ENCODE results near the gene LCE3D. TPM values are rescaled to one million over a fixed set of nuclear protein-coding genes. Genes with fewer than 3 reads are reported as not detected.

Gene LCE3D
- polyA plus RNA-seq, 1 donor from 2014 or later, result not detected

DNA sequence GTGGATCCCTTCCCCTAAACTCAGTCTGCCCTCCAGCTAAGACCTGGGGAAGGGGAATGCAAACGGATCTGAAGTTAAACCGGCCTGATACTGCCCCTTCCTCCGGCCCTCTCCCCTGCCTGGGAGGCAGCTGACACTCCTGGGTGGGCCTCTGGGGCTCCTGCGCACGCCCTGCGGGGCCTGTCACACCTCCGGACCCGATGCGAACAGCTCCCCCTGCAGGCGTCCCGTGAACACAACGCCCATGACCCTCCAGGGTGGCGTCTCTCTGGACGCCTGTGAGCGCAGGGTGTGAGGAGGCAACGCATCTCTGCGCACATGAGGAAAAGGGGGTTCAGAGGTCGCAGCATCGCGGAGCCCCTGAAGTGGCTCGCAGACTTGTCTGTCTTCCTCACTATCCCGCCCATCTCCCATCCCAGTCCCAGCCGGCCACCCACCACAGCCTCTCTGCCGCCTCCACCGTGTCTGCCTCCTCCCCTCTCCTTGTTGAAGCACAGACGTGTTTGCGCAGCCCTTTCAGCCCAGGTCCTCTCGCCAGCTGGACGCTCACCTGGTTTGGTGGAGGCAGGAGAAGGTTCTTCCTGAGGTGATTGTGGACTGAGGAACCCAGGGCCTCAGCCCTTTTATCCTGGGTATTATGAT is 43.0 kb upstream of the LCE3D start:
- Histone ChIP-seq H3K9me3 (ENCODE audit: low read length) (peaks cover 19% of the 10 kb centered on the region), H3K4me2 (ENCODE audit: low read length) (no peak overlapping the region), H3K27ac (ENCODE audit: low read length) (no peak overlapping the region), H3F3A (ENCODE audit: insufficient read depth, low read length, poor library complexity, severe bottlenecking) (no peaks in the 10 kb centered on the region), H4K20me1 (ENCODE audit: insufficient read depth) (no peaks in the 10 kb centered on the region), H2AFZ (ENCODE audit: low read depth, low read length) (no peak overlapping the region), H3K9me2 (ENCODE audit: insufficient read depth, low read length) (no peaks in the 10 kb centered on the region), H3K36me3 (ENCODE audit: insufficient read depth, low read length) (no peaks in the 10 kb centered on the region), H3K79me2 (replicated peaks; ENCODE audit: insufficient read depth, low read length) (no peaks in the 10 kb centered on the region), H3K4me3 (ENCODE audit: low read length) (no peak overlapping the region), H3K27me3 (ENCODE audit: insufficient read depth, low read depth, low read length) (no peaks in the 10 kb centered on the region), H3K9ac (ENCODE audit: low read length) (no peak overlapping the region)
- TF ChIP-seq POLR2AphosphoS5 (IDR thresholded peaks at IDR 0.05) (no peak), SMC3 (conservative IDR thresholded peaks at IDR 0.05; ENCODE audit: poor library complexity) (no peak), RAD21 (conservative IDR thresholded peaks at IDR 0.05) (no peak), EP300 (conservative IDR thresholded peaks at IDR 0.05; ENCODE audit: poor library complexity, severe bottlenecking) (no peak), MXI1 (conservative IDR thresholded peaks at IDR 0.05; ENCODE audit: poor library complexity, severe bottlenecking) (no peak), TAF1 (IDR thresholded peaks at IDR 0.05; ENCODE audit: low read depth) (no peak)
- TF ChIP-seq, protein P1, sequence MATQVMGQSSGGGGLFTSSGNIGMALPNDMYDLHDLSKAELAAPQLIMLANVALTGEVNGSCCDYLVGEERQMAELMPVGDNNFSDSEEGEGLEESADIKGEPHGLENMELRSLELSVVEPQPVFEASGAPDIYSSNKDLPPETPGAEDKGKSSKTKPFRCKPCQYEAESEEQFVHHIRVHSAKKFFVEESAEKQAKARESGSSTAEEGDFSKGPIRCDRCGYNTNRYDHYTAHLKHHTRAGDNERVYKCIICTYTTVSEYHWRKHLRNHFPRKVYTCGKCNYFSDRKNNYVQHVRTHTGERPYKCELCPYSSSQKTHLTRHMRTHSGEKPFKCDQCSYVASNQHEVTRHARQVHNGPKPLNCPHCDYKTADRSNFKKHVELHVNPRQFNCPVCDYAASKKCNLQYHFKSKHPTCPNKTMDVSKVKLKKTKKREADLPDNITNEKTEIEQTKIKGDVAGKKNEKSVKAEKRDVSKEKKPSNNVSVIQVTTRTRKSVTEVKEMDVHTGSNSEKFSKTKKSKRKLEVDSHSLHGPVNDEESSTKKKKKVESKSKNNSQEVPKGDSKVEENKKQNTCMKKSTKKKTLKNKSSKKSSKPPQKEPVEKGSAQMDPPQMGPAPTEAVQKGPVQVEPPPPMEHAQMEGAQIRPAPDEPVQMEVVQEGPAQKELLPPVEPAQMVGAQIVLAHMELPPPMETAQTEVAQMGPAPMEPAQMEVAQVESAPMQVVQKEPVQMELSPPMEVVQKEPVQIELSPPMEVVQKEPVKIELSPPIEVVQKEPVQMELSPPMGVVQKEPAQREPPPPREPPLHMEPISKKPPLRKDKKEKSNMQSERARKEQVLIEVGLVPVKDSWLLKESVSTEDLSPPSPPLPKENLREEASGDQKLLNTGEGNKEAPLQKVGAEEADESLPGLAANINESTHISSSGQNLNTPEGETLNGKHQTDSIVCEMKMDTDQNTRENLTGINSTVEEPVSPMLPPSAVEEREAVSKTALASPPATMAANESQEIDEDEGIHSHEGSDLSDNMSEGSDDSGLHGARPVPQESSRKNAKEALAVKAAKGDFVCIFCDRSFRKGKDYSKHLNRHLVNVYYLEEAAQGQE (IDR thresholded peaks at IDR 0.05; ENCODE audit: borderline replicate concordance), result no peak
- TF ChIP-seq, protein P2, sequence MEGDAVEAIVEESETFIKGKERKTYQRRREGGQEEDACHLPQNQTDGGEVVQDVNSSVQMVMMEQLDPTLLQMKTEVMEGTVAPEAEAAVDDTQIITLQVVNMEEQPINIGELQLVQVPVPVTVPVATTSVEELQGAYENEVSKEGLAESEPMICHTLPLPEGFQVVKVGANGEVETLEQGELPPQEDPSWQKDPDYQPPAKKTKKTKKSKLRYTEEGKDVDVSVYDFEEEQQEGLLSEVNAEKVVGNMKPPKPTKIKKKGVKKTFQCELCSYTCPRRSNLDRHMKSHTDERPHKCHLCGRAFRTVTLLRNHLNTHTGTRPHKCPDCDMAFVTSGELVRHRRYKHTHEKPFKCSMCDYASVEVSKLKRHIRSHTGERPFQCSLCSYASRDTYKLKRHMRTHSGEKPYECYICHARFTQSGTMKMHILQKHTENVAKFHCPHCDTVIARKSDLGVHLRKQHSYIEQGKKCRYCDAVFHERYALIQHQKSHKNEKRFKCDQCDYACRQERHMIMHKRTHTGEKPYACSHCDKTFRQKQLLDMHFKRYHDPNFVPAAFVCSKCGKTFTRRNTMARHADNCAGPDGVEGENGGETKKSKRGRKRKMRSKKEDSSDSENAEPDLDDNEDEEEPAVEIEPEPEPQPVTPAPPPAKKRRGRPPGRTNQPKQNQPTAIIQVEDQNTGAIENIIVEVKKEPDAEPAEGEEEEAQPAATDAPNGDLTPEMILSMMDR (IDR thresholded peaks at IDR 0.05; ENCODE audit: poor library complexity, severe bottlenecking), result no peak

DNA sequence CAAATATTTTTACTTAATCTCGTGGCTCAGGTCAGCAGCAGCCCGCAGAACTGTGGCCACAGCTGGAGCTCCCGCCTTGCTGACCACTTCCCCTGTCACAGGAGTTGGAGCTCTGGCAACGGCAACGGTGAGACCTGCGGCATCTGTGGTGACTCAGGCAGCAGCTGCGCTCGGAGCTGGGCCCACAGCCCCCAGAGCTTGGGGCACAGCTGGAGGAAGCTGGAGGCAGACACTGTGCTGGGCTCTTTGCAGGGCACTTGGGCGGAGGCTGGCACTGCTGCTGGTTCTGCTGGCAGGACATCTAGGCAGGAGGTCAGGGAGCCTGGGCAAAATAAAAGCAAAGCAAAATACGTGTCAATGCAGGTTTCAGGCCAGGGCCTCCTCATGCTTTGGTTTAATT is 42.5 kb upstream of the LCE3D start, which contains the start of gene LCE3A:
Gene LCE3A, minus strand, starts transcription at position 301 of the 400 bp plus-strand sequence. Its CDS starts 0 bp downstream, at position 301.
- Histone ChIP-seq H3K9me2 (ENCODE audit: insufficient read depth, low read length) (no peaks in the 10 kb centered on the region), H3K27ac (ENCODE audit: low read length) (no peak within 1 kb of the TSS), H3K27me3 (ENCODE audit: insufficient read depth, low read depth, low read length) (no peaks in the 10 kb centered on the region), H3K9me3 (ENCODE audit: low read length) (peaks cover 19% of the 10 kb centered on the region), H3K4me2 (ENCODE audit: low read length) (no peak within 1 kb of the TSS), H3K9ac (ENCODE audit: low read length) (no peak within 1 kb of the TSS), H4K20me1 (ENCODE audit: insufficient read depth) (no peaks in the 10 kb centered on the region), H3K4me3 (ENCODE audit: low read length) (no peak within 1 kb of the TSS), H3F3A (ENCODE audit: insufficient read depth, low read length, poor library complexity, severe bottlenecking) (no peaks in the 10 kb centered on the region), H2AFZ (ENCODE audit: low read depth, low read length) (no peak within 1 kb of the TSS), H3K79me2 (replicated peaks; ENCODE audit: insufficient read depth, low read length) (no peaks in the 10 kb centered on the region), H3K36me3 (ENCODE audit: insufficient read depth, low read length) (no peaks in the 10 kb centered on the region)
- TF ChIP-seq RAD21 (conservative IDR thresholded peaks at IDR 0.05), result no peak

DNA sequence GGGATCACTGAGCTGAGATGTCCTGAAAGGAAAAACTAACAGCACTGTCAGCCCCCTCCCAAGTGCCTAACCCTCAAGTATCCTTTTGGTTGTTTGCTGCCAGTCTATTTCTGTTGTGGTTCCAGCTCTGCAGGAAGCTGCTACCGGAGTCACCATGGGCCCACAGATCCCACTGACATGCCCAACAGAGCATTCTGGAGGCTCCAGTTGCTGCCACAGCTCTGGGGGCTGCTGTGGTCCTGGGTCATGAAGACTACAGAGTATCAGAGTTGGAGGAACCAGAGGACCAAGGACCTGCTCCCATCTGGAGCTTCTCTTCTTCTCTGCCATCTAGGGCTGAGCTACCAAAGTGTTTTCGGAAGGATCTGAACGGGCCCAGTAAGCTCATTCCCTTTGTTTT is 41.7 kb upstream of the LCE3D start:
- no peak overlapping the region for H3K4me2 ChIP-seq (ENCODE audit: low read length)
- H3K9me2 ChIP-seq (ENCODE audit: insufficient read depth, low read length), result no peaks in the 10 kb centered on the region
- TF ChIP-seq, protein P1 (IDR thresholded peaks at IDR 0.05; ENCODE audit: borderline replicate concordance), result no peak
- TF ChIP-seq, protein P2 (IDR thresholded peaks at IDR 0.05; ENCODE audit: poor library complexity, severe bottlenecking), result no peak
- no peak for TF ChIP-seq POLR2AphosphoS5 (IDR thresholded peaks at IDR 0.05)
- no peak for TF ChIP-seq TAF1 (IDR thresholded peaks at IDR 0.05; ENCODE audit: low read depth)
- TF ChIP-seq EZH2 (IDR thresholded peaks at IDR 0.05; ENCODE audit: borderline replicate concordance, insufficient read depth, low read length, poor library complexity, severe bottlenecking), result no peak
- TF ChIP-seq SMC3 (conservative IDR thresholded peaks at IDR 0.05; ENCODE audit: poor library complexity), result no peak
- TF ChIP-seq MXI1 (conservative IDR thresholded peaks at IDR 0.05; ENCODE audit: poor library complexity, severe bottlenecking), result no peak
- no peak for TF ChIP-seq EP300 (conservative IDR thresholded peaks at IDR 0.05; ENCODE audit: poor library complexity, severe bottlenecking)
- TF ChIP-seq RAD21 (conservative IDR thresholded peaks at IDR 0.05), result no peak
- no peak overlapping the region for H3K4me3 ChIP-seq (ENCODE audit: low read length)
- H3K9ac ChIP-seq (ENCODE audit: low read length), result no peak overlapping the region
- peaks cover 19% of the 10 kb centered on the region for H3K9me3 ChIP-seq (ENCODE audit: low read length)
- H3K79me2 ChIP-seq (replicated peaks; ENCODE audit: insufficient read depth, low read length), result no peaks in the 10 kb centered on the region
- no peaks in the 10 kb centered on the region for H3K27me3 ChIP-seq (ENCODE audit: insufficient read depth, low read depth, low read length)
- no peaks in the 10 kb centered on the region for H3K36me3 ChIP-seq (ENCODE audit: insufficient read depth, low read length)
- no peak overlapping the region for H3K27ac ChIP-seq (ENCODE audit: low read length)
- no peaks in the 10 kb centered on the region for H4K20me1 ChIP-seq (ENCODE audit: insufficient read depth)
- no peaks in the 10 kb centered on the region for H3F3A ChIP-seq (ENCODE audit: insufficient read depth, low read length, poor library complexity, severe bottlenecking)
- no peak overlapping the region for H2AFZ ChIP-seq (ENCODE audit: low read depth, low read length)
